ENCODE measurements around the gene TEX9. TPM values are rescaled to one million over a fixed set of nuclear protein-coding genes. Genes with fewer than 3 reads are reported as not detected.
"Not testable (repeated sequence)": the region's sequence is repeated elsewhere in the genome, so short reads cannot be mapped to it uniquely, and the experiment has no call there.

TEX9 gene
- total RNA-seq, 2 donors from 2014 or later: 0.67 to 1.5 TPM

DNA sequence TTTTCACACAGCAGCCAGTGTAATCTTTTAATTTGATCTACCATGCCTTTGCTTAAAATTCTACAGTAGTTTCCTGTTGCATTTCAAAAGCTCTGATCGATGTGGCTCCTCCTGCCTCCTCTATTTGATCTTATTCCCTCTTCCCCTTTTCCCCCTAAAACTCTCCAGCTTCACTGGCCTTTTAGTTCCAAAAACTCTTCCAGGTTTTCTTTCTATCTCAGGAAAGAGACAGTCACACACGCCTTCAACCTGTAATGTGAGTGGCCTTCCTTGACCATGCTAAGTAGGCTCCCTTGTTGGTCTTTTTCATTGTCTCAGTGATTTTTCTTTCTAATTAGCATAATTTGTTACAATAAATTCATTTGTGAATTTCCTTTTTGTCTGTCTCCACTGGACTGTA lies 985 bp downstream of the TEX9 start:
- Histone ChIP-seq H3K27ac (no peak overlapping the region), H3K4me3 (no peak overlapping the region), H3K27me3 (no peaks in the 10 kb centered on the region), H3K9me3 (peaks cover 0 to 8% of the 10 kb centered on the region in 2 donors), H3K36me3 (no peaks in the 10 kb centered on the region), H3K4me1 (peaks cover 0 to 3% of the 10 kb centered on the region in 2 donors)
- TF ChIP-seq, protein P1, sequence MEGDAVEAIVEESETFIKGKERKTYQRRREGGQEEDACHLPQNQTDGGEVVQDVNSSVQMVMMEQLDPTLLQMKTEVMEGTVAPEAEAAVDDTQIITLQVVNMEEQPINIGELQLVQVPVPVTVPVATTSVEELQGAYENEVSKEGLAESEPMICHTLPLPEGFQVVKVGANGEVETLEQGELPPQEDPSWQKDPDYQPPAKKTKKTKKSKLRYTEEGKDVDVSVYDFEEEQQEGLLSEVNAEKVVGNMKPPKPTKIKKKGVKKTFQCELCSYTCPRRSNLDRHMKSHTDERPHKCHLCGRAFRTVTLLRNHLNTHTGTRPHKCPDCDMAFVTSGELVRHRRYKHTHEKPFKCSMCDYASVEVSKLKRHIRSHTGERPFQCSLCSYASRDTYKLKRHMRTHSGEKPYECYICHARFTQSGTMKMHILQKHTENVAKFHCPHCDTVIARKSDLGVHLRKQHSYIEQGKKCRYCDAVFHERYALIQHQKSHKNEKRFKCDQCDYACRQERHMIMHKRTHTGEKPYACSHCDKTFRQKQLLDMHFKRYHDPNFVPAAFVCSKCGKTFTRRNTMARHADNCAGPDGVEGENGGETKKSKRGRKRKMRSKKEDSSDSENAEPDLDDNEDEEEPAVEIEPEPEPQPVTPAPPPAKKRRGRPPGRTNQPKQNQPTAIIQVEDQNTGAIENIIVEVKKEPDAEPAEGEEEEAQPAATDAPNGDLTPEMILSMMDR (IDR thresholded peaks at IDR 0.05): no peak
- no peak for DNase-seq (ENCODE audit: low spot score)

DNA sequence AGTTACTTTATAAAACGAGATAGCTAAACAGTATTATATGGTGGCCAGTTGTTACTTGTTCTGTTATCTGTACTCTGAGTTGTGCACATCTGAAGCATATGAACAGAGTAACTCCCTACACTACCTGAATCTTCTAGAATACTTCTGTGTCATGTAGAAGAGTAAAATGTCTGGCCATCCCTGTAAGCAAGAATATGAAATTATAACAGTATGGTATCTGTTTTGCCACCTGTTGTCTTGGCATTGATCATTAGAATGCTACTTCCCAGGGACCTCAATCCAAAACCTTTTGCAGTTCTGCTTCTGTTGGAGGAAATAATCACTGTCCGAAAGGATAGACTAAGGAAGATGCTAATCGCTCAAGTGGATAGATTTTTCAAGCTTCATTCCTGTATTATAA lies 1.9 kb downstream of the TEX9 start:
- Histone ChIP-seq H3K4me3 (no peak overlapping the region), H3K36me3 (no peaks in the 10 kb centered on the region), H3K27me3 (no peaks in the 10 kb centered on the region), H3K27ac (no peak overlapping the region), H3K9me3 (peaks cover 0 to under 1% of the 10 kb centered on the region in 2 donors), H3K4me1 (peaks cover 0 to 3% of the 10 kb centered on the region in 2 donors)
- DNase-seq (ENCODE audit: low spot score): no peak
- TF ChIP-seq, protein P1 (IDR thresholded peaks at IDR 0.05): no peak

DNA sequence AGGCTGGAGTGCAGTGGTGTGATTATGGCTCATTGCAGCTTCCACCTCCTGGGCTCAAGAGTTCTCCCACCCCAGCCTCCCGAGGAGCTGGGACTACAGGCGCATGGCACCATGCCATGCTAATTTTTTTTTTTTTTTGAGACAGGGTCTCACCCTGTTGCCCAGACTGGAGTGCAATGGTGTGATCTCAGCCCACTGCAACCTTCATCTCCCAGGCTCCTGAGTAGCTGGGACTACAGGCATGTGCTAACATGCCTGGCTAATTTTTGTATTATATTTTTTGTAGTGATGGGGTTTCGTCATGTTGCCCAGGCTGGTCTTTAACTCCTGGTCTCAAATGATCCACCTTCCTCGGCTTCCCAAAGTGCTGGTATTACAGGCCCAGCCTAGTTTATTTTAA lies 4.0 kb downstream of the TEX9 start:
- no peak for DNase-seq (ENCODE audit: low spot score)
- TF ChIP-seq, protein P1 (IDR thresholded peaks at IDR 0.05): no peak
- Histone ChIP-seq H3K27ac (no peak overlapping the region), H3K27me3 (no peaks in the 10 kb centered on the region), H3K4me3 (no peak overlapping the region), H3K9me3 (no peaks in the 10 kb centered on the region), H3K4me1 (peaks cover 0 to 3% of the 10 kb centered on the region in 2 donors), H3K36me3 (no peaks in the 10 kb centered on the region)

DNA sequence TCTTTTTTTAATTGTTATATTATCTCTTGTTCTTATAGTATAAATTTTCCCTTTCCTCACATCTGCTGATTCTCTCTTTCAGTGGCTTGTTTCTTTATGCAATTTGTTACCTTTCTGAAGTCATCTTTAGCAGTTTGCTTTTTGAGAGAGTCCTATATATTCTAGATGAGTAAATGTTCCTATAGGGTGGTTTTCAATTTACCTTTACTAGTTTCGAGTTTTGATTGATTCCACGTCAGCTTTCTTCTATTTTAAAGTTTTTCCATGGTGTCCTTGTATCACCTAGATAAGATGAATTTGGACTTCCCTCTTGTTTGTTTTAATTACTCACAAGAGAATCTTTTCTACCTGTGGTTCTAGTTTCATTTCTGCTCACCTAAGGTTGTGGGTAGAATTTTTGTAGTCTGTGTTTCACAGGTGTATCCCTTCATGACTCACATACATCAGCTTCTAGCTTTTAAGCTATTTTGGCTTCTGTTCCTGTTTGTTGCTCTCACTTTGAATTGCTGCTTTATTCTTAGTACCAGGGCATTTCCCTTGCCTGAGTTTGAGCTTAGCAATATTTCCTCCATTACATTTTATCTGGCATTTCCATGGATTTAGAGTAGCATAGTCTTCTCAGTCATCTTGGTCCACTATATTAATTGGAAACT lies 6.4 kb downstream of the TEX9 start:
- H3K27me3 ChIP-seq: no peaks in the 10 kb centered on the region
- H3K4me1 ChIP-seq: no peaks in the 10 kb centered on the region
- TF ChIP-seq, protein P1 (IDR thresholded peaks at IDR 0.05): no peak
- no peak overlapping the region for H3K4me3 ChIP-seq
- H3K36me3 ChIP-seq: no peaks in the 10 kb centered on the region
- no peaks in the 10 kb centered on the region for H3K9me3 ChIP-seq
- no peak for DNase-seq (ENCODE audit: low spot score)
- no peak overlapping the region for H3K27ac ChIP-seq

DNA sequence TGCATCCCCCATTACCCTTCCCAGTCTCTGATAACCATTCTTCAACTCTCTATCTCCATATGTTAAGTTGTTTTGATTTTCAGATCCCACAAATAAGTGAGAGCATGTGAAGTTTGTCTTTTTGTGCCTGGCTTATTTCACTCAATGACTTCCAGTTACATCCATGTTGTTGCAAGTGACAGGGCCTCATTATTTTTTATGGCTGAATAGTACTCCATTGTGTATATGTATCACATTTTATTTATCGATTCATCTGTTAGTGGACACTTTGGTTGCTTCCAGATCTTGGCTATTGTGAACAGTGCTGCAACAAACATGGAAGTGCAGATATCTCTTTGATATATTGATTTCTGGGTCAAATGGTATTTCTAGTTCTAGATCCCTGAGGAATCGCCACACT lies 9.5 kb downstream of the TEX9 start:
- not testable (repeated sequence) for H3K27me3 ChIP-seq; H3K27ac ChIP-seq; H3K36me3 ChIP-seq; DNase-seq (ENCODE audit: low spot score); H3K4me3 ChIP-seq; H3K9me3 ChIP-seq; H3K4me1 ChIP-seq

DNA sequence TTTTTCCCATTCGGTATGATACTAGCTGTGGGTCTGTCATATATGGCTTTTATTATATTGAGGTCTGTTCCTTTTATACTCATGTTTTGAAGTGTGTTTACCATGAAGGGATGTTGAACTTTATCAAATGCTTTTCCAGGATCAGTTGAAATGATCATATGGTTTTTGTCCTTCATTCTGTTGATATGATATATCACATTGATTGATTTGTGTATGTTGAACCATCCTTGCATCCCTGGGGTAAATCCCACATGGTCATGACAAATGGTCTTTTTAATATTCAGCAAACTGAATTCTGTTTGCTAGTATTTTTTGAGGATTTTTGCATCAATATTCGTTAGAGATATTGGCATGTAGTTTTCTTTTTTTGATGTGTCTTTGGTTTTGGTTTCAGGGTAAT lies 12.6 kb downstream of the TEX9 start:
- H3K27ac ChIP-seq; DNase-seq (ENCODE audit: low spot score); H3K36me3 ChIP-seq; H3K27me3 ChIP-seq; H3K4me3 ChIP-seq; H3K4me1 ChIP-seq: not testable (repeated sequence)
- H3K9me3 ChIP-seq: peaks cover 0 to 14% of the 10 kb centered on the region in 2 donors

DNA sequence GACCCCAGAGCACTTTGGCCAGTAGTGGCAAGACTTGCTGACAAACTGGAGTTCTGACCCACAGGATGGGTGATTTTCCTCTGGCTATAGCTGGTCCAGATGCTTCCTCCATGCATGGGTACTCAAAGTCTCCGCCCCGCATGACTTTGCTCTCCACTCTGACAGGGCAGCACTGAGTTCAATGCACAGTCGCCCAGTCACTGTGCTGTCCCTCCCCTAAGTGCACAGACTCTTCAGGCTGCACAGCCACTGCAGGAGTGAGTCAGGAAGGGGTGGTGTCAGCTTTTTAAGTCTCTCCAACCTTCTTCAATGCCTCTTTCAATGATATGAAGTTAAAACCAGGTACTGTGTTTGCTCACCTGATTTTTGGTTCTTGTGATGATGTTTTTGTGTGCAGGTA lies 17.8 kb downstream of the TEX9 start:
- no peaks in the 10 kb centered on the region for H3K27me3 ChIP-seq
- peaks cover 0 to 14% of the 10 kb centered on the region in 2 donors for H3K9me3 ChIP-seq
- no peak overlapping the region for H3K4me3 ChIP-seq
- no peaks in the 10 kb centered on the region for H3K36me3 ChIP-seq
- no peak for DNase-seq (ENCODE audit: low spot score)
- no peak overlapping the region for H3K27ac ChIP-seq
- TF ChIP-seq, protein P1 (IDR thresholded peaks at IDR 0.05): no peak
- H3K4me1 ChIP-seq: no peaks in the 10 kb centered on the region

All from right atrium auricular region (tissue), 2 donors.